Loucy (cell line): ENCODE results near the gene EBI3.

Experiments used
- EZH2phosphoT487 ChIP-seq: fragments of 200-600 bp; IDR thresholded peaks from 2 replicates; pipeline ENCODE4 v1.6.1; 2018; ENCODE audit warnings: antibody characterized with exemption, mild to moderate bottlenecking, moderate library complexity, borderline replicate concordance
- TF ChIP-seq, protein P1 (sequence below): fragments of 200-600 bp; sonication (generic); conservative IDR thresholded peaks from 2 replicates; pipeline ENCODE4 v1.5.1; 2014; ENCODE audit warnings: mild to moderate bottlenecking, antibody characterized with exemption, low read length

DNA sequence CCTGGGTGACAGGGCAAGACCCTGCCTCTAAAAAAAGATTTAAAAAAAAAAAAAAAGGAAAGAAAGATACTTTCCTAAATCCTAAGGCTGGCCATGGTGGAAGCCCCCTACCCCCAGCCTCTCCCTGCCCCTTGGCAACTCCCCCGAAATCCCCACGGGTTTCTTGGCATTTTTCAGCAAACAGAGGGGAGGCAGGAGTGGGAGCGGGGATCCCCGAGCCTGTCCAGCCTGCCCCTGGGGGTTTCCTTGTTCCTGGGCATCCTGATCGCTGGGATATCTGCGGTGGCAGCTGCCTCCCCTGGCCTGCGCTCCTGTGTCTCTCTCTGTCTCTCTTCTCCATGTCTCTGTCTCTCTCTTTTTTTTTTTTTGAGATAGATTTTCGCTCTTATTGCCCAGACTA lies 3.4 kb upstream of the EBI3 start:
- TF ChIP-seq, protein P1, sequence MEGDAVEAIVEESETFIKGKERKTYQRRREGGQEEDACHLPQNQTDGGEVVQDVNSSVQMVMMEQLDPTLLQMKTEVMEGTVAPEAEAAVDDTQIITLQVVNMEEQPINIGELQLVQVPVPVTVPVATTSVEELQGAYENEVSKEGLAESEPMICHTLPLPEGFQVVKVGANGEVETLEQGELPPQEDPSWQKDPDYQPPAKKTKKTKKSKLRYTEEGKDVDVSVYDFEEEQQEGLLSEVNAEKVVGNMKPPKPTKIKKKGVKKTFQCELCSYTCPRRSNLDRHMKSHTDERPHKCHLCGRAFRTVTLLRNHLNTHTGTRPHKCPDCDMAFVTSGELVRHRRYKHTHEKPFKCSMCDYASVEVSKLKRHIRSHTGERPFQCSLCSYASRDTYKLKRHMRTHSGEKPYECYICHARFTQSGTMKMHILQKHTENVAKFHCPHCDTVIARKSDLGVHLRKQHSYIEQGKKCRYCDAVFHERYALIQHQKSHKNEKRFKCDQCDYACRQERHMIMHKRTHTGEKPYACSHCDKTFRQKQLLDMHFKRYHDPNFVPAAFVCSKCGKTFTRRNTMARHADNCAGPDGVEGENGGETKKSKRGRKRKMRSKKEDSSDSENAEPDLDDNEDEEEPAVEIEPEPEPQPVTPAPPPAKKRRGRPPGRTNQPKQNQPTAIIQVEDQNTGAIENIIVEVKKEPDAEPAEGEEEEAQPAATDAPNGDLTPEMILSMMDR = no peak
- TF ChIP-seq EZH2phosphoT487 = no peak
